SK-N-SH (cell line): Measurements from ENCODE around the gene FAM9C. TPM values are rescaled to one million over a fixed set of nuclear protein-coding genes. Genes with fewer than 3 reads are reported as not detected.

Experiments
- CTCF ChIA-PET: fragments of 300-600, 350-600 bp; formaldehyde crosslinking; extraction: SDS; loops from one replicate; lab custom pipeline; 2021; lab: Yijun Ruan, JAX
- POLR2A ChIA-PET: fragments of 350-600 bp; sonication (Branson Sonifier 250); formaldehyde crosslinking; extraction: SDS; loops from one replicate; lab custom pipeline; 2020; ENCODE audit warnings: antibody characterized with exemption, inconsistent platforms; lab: Yijun Ruan, JAX
- DNase-seq: peaks from one replicate; pipeline ENCODE4 v3.0.0; 2012
- H2AFZ ChIP-seq: fragments of 200-600 bp; sonication (generic); 2 replicates; pipeline ENCODE4 v1.8.1; 2016; ENCODE audit warnings: antibody characterized with exemption, mild to moderate bottlenecking, low read depth
- H3F3A ChIP-seq: fragments of 200-600 bp; sonication (generic); replicated peaks from 2 replicates; pipeline ENCODE3; 2016; ENCODE audit warnings: antibody characterized with exemption, mild to moderate bottlenecking; ENCODE audit not compliant: insufficient read depth
- H3K27ac ChIP-seq, 2 experiments: fragments of 200-500 bp in 1 of 2; fragments of 200-600 bp in 1 of 2; sonication (Bioruptor generic) in 1 of 2; sonication (generic), shearing (Covaris generic) in 1 of 2; 2 replicates each; pipeline versions ENCODE4 v1.5.1 to v1.6.1; 2014 to 2016; ENCODE audit warnings: low read depth in 2 of 2, inconsistent platforms in 1 of 2, low read length in 1 of 2, mild to moderate bottlenecking in 1 of 2, mixed read lengths in 1 of 2
- H3K27me3 ChIP-seq: fragments of 200-600 bp; sonication (generic), shearing (Covaris generic); 2 replicates; pipeline ENCODE4 v1.6.1; 2016; ENCODE audit warnings: mixed run types; ENCODE audit not compliant: insufficient read depth
- H3K36me3 ChIP-seq, 2 experiments: fragments of 200-500 bp in 1 of 2; fragments of 200-600 bp in 1 of 2; sonication (Bioruptor generic) in 1 of 2; sonication (generic) in 1 of 2; replicated peaks in 1 of 2; 2 replicates each; pipeline versions ENCODE3 to v1.5.1; 2014 to 2016; ENCODE audit warnings: low read length in 1 of 2, mild to moderate bottlenecking in 1 of 2; ENCODE audit not compliant: insufficient read depth in 2 of 2, control insufficient read depth in 1 of 2
- H3K4me1 ChIP-seq, 2 experiments: fragments of 200-500 bp in 1 of 2; fragments of 200-600 bp in 1 of 2; sonication (Bioruptor generic) in 1 of 2; sonication (generic), shearing (Covaris generic) in 1 of 2; 2 replicates each; pipeline versions ENCODE4 v1.5.1 to v1.6.1; 2014 to 2016; ENCODE audit warnings: low read depth in 1 of 2, low read length in 1 of 2, mixed run types in 1 of 2; ENCODE audit not compliant: insufficient read depth in 2 of 2, control insufficient read depth in 1 of 2
- H3K4me2 ChIP-seq: fragments of 200-600 bp; sonication (generic), shearing (Covaris generic); 2 replicates; pipeline ENCODE4 v1.6.1; 2017; ENCODE audit warnings: mixed run types
- H3K4me3 ChIP-seq, 2 experiments: fragments of 200-500 bp in 1 of 2; fragments of 200-600 bp in 1 of 2; sonication (Bioruptor generic) in 1 of 2; sonication (generic), shearing (Covaris generic) in 1 of 2; 2 replicates each; pipeline versions ENCODE4 v1.5.1 to v1.8.1; 2014 to 2016; ENCODE audit warnings: low read depth in 2 of 2, inconsistent platforms in 1 of 2, low read length in 1 of 2, mild to moderate bottlenecking in 1 of 2, mixed read lengths in 1 of 2, moderate library complexity in 1 of 2
- H3K79me2 ChIP-seq: fragments of 200-600 bp; sonication (generic); 2 replicates; pipeline ENCODE4 v1.8.1; 2017; ENCODE audit warnings: mild to moderate bottlenecking; ENCODE audit not compliant: insufficient read depth
- H3K9ac ChIP-seq: fragments of 200-600 bp; sonication (generic); 2 replicates; pipeline ENCODE4 v1.6.1; 2017; ENCODE audit warnings: mixed run types
- H3K9me2 ChIP-seq: fragments of 200-600 bp; sonication (generic); 2 replicates; pipeline ENCODE4 v1.6.1; 2017; ENCODE audit warnings: mixed run types
- H3K9me3 ChIP-seq: fragments of 200-600 bp; sonication (generic); 2 replicates; pipeline ENCODE4 v1.6.1; 2017; ENCODE audit warnings: mixed run types, mild to moderate bottlenecking, moderate library complexity
- H4K20me1 ChIP-seq: fragments of 200-600 bp; sonication (generic); 2 replicates; pipeline ENCODE4 v1.6.1; 2017; ENCODE audit warnings: mild to moderate bottlenecking, mixed run types; ENCODE audit not compliant: insufficient read depth
- CTCF ChIP-seq: fragments of 200-600 bp; sonication (generic); IDR thresholded peaks from 2 replicates; pipeline ENCODE4 v1.6.1; 2017; ENCODE audit warnings: antibody characterized with exemption, mild to moderate bottlenecking, moderate library complexity
- EP300 ChIP-seq, 2 experiments: IDR thresholded peaks; 2 replicates each; pipeline versions ENCODE4 v1.4.0 to v1.6.1; 2012; ENCODE audit warnings: borderline replicate concordance in 1 of 2, low read depth in 1 of 2, low read length in 1 of 2
- FOSL2 ChIP-seq: IDR thresholded peaks from 2 replicates; pipeline ENCODE4 v1.4.0; 2012; ENCODE audit warnings: low read depth, mild to moderate bottlenecking, moderate library complexity, borderline replicate concordance
- FOXM1 ChIP-seq: IDR thresholded peaks from 2 replicates; pipeline ENCODE4 v1.4.0; 2012; ENCODE audit warnings: low read depth, mild to moderate bottlenecking
- GATA2 ChIP-seq: sonication (generic); formaldehyde crosslinking; IDR thresholded peaks from 2 replicates; pipeline ENCODE4 v1.5.0; 2020; ENCODE audit warnings: mild to moderate bottlenecking, missing genetic modification reagents
- MEF2A ChIP-seq: IDR thresholded peaks from 2 replicates; pipeline ENCODE4 v1.4.0; 2012; ENCODE audit warnings: low read depth, borderline replicate concordance
- MXI1 ChIP-seq: IDR thresholded peaks from 2 replicates; pipeline ENCODE4 v1.6.1; 2012; ENCODE audit warnings: mild to moderate bottlenecking, low read depth, low read length, improper control_type of control experiment
- NFIC ChIP-seq: IDR thresholded peaks from 2 replicates; pipeline ENCODE4 v1.4.0; 2012; ENCODE audit warnings: borderline replicate concordance
- NRF1 ChIP-seq: IDR thresholded peaks from 2 replicates; pipeline ENCODE4 v1.6.1; 2012; ENCODE audit warnings: low read depth, mild to moderate bottlenecking, low read length
- POLR2AphosphoS5 ChIP-seq: IDR thresholded peaks from 2 replicates; pipeline ENCODE4 v1.6.1; 2012; ENCODE audit warnings: low read depth, low read length
- RCOR1 ChIP-seq: fragments of 150-350 bp; IDR thresholded peaks from 2 replicates; pipeline ENCODE4 v1.6.1; 2017; ENCODE audit warnings: antibody characterized with exemption, low read length
- RFX5 ChIP-seq: IDR thresholded peaks from 2 replicates; pipeline ENCODE4 v1.6.1; 2012; ENCODE audit warnings: mild to moderate bottlenecking, improper control_type of control experiment, low read length
- WGBS: methylation state at CpG from one replicate; pipeline ENCODE4 v1.1.6; 2017; ENCODE audit warnings: low lambda C conversion rate; 5-methylcytosine and 5-hydroxymethylcytosine counted together
- polyA plus RNA-seq, 3 experiments: library from polyadenylated mRNA; depleted of rRNA; stranded (reverse); fragments of >200 nt; gene quantifications; 2 replicates each; pipeline ENCODE4 v1.2.3, GENCODE V29; 2012
- TF ChIP-seq, protein P1 (sequence below): IDR thresholded peaks from 2 replicates; pipeline ENCODE4 v1.4.0; 2012; ENCODE audit warnings: low read depth, borderline replicate concordance
- TF ChIP-seq, protein P2 (sequence below): IDR thresholded peaks from 2 replicates; pipeline ENCODE4; 2012

The FAM9C gene
- polyA plus RNA-seq, 1 of the 3 experiments (the other 2 are of a cell fraction) = 2.6 TPM

GRCh38 chrX:13067773-13068172 lies 23.4 kb upstream of the FAM9C start:
- Histone ChIP-seq H3K27ac (no peak overlapping the region), H2AFZ (no peak overlapping the region), H4K20me1 (no peaks in the 10 kb centered on the region), H3K36me3 (peaks cover 0 to 3% of the 10 kb centered on the region in 2 experiments), H3K9me3 (no peaks in the 10 kb centered on the region; the same call in 1 of the 2 replicates), H3K9me2 (no peaks in the 10 kb centered on the region), H3K79me2 (no peaks in the 10 kb centered on the region), H3K9ac (no peak overlapping the region), H3K27me3 (no peaks in the 10 kb centered on the region), H3K4me2 (no peak overlapping the region), H3K4me1 (no peaks in the 10 kb centered on the region; a peak in 1 of 4 replicates), H3F3A (no peaks in the 10 kb centered on the region), H3K4me3 (no peak overlapping the region)
- ChIA-PET POLR2A (no interaction called here), CTCF (no interaction called here)
- no peak for DNase-seq
- no peak for TF ChIP-seq MEF2A
- peak in 1 of 2 experiments; percentile 54; a peak in 2 of 4 replicates for TF ChIP-seq EP300 (IDR thresholded peaks at IDR 0.05; ENCODE audit: borderline replicate concordance in 1 of 2, low read depth in 1 of 2, low read length in 1 of 2)
- 57% methylated on average over 1 of the region's 1 CpG for WGBS

- H3K4me3 ChIP-seq = no peak overlapping the region
- 55% methylated on average over 4 of the region's 4 CpGs for WGBS
- no peaks in the 10 kb centered on the region for H3K79me2 ChIP-seq
These were observed 22.0 kb upstream of the FAM9C start for GRCh38 chrX:13066391-13066790.

More at GRCh38 chrX:13066391-13066790, 22.0 kb upstream of the FAM9C start:
- Histone ChIP-seq H3F3A (peaks cover 2% of the 10 kb centered on the region), H3K27ac (no peak overlapping the region), H3K4me1 (no peaks in the 10 kb centered on the region; a peak in 1 of 4 replicates), H3K9ac (no peak overlapping the region), H2AFZ (no peak overlapping the region), H4K20me1 (no peaks in the 10 kb centered on the region), H3K4me2 (no peak overlapping the region), H3K9me3 (no peaks in the 10 kb centered on the region; the same call in 1 of the 2 replicates), H3K36me3 (peaks cover 0 to 4% of the 10 kb centered on the region in 2 experiments), H3K27me3 (no peaks in the 10 kb centered on the region), H3K9me2 (no peaks in the 10 kb centered on the region)
- no peak for TF ChIP-seq FOXM1
- TF ChIP-seq EP300 (IDR thresholded peaks at IDR 0.05; ENCODE audit: borderline replicate concordance in 1 of 2, low read depth in 1 of 2, low read length in 1 of 2) = no peak
- TF ChIP-seq, protein P1, sequence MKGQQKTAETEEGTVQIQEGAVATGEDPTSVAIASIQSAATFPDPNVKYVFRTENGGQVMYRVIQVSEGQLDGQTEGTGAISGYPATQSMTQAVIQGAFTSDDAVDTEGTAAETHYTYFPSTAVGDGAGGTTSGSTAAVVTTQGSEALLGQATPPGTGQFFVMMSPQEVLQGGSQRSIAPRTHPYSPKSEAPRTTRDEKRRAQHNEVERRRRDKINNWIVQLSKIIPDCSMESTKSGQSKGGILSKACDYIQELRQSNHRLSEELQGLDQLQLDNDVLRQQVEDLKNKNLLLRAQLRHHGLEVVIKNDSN = no peak
- no peak for TF ChIP-seq MXI1
- TF ChIP-seq NRF1 = no peak
- TF ChIP-seq RFX5 = no peak
- no peak for TF ChIP-seq CTCF
- TF ChIP-seq, protein P2, sequence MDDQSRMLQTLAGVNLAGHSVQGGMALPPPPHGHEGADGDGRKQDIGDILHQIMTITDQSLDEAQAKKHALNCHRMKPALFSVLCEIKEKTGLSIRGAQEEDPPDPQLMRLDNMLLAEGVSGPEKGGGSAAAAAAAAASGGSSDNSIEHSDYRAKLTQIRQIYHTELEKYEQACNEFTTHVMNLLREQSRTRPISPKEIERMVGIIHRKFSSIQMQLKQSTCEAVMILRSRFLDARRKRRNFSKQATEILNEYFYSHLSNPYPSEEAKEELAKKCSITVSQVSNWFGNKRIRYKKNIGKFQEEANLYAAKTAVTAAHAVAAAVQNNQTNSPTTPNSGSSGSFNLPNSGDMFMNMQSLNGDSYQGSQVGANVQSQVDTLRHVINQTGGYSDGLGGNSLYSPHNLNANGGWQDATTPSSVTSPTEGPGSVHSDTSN = no peak
- no peak for TF ChIP-seq FOSL2
- TF ChIP-seq NFIC = no peak
- TF ChIP-seq RCOR1 = no peak
- no peak for TF ChIP-seq POLR2AphosphoS5
- TF ChIP-seq GATA2 (CRISPR knock-in tag) = no peak
- no peak for DNase-seq
- POLR2A ChIA-PET = no interaction called here
- CTCF ChIA-PET = no interaction called here
